ENCODE data around the gene WASL. TPM values are rescaled to one million over a fixed set of nuclear protein-coding genes. Genes with fewer than 3 reads are reported as not detected.
"Not testable (repeated sequence)": the region's sequence is repeated elsewhere in the genome, so short reads cannot be mapped to it uniquely, and the experiment has no call there.

The WASL gene
- total RNA-seq, 1 experiment from 2014 or later: 7.5 TPM

DNA sequence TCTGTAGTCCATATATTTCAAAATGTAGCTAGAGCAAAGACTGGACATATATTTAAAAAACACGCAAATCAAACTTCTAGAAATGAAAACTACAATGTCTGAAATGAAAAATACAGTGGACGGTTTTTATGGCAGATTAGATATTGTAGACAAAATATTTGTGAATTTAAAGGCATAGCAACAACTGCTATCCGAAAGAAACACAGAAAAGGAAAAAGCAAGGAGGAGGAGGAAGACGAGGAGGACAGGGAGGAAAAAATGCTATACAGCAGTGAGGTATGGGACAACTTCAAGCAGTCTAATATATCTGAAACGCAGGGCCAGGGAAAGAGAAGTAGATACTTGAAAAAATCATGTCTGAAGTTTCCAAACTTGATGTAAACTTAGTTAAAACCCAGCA, 13.3 kb downstream of the WASL start:
- no peak for DNase-seq (ENCODE audit: low read depth)

DNA sequence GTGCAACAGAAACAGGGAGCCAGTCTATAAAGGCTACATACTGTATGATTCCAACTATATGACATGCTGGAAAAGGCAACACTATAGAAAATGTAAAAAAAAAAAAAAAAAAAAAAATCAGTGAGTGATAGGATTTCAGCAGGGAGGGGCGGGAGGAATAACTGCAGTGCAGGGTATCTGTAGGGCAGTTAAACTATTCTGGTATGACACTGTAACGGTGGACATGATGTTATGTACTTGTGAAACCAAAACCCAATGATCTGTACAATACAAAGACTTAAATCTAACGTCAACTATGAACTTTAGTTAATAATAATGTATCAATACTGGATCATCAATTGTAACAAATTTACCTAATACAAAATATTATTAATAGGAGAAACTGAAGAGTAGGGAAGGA, 14.3 kb downstream of the WASL start:
- DNase-seq (ENCODE audit: low read depth): no peak

DNA sequence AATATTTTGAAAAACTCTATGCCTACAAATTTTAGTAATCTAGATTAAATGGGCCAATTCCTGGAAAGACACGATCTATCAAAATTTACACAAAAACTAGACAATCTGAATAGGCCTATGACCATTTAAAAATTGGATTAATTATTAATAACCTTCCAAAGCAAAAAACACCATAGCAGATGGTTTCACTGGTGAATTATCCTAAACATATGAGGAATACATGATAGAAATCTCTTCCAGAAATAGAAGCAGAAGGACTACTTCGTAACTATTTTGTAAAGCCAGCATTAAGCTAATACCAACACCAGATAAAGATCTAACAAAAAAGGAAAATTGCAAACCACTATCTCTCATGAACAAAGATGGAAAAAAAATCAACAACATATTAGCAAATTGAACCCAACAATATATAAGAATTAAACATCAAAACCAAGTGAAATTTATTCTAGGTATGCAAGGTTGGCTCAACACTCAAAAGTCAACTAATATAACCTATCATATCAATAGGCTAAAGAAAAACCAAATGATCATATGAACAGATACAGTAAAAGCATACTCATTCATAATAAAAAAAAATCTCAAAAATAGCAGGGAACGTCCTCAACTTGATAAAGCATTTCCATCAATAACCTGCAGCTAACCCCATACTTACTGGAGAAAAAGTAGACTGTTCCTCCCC, 16.3 kb downstream of the WASL start:
- DNase-seq (ENCODE audit: low read depth): no peak

DNA sequence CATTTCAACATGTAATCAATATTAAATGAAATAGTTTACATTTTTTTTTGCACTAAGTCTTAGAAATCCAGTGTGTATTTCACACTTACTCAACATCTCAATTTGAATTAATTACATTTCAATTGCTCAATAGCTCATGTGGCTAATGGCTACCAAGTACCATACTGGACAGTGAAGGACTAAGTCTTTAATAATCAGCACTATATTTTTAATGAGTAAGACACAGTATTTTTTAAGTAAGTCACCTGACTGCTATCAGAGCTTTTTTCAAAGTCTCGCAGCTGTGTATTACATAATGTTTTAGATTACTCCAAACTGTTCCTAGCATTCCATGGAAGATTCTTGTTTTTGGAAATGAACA, 19.6 kb downstream of the WASL start:
- no peak for DNase-seq (ENCODE audit: low read depth)

DNA sequence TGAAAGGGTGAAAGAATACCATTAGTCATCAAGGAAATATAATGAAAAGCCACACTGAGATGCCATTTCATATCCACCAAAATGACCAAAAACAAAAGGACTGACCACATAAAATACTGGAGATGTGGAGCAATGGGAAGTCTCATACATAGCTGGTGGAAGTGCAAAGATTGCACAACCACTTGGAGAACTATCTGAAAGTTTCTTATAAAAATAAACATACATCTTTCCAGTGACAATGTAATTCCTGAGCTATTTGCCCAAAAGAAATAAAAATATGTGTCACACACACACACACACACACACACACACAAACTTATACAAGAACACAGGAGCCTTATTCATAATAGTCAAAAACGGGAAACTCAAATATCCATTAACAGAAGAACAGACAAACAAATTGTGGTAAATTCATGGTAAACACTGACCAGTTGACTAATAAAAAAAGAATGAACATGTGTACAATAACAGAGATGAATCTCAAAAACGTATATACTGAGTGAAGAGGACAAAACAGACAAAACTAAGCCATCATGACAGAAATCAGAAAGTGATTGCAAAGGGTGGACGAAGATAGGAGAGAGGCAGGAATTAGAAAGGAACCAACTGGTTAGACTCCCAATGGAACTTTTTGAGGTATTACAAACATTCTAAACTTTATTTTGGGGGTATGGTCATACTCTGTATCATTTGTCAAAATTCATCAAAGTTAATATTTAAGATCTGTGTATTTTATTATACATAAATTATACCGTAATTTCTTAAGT, 21.5 kb downstream of the WASL start:
- peak; percentile 81 for DNase-seq (ENCODE audit: low read depth)

DNA sequence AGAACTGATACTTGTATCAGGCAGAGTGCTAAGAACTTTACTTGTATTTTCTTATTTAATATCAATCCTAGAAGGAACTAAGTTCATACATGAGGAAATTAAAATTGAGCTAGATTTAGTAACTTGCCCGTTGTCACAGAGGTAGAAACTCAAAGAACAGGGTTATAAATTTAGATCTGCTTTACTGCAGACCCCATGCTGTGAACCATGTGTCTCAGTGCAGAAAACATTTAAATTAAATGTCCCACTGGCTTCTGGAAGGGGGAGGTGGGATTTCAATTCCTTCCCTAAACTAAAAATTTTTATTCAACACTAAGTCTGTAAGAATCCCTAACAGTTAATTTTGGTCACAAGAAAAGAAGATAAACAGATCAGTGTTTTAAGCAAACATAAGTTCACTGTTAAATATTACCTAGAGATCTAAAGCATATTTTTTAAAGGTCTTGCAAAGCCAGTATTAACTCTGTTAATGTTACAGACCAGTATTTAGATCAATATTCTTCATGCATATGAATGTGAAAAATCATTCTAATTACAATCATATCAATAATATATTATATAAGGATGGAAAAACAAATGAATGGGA, 23.1 kb downstream of the WASL start:
- DNase-seq (ENCODE audit: low read depth): no peak

DNA sequence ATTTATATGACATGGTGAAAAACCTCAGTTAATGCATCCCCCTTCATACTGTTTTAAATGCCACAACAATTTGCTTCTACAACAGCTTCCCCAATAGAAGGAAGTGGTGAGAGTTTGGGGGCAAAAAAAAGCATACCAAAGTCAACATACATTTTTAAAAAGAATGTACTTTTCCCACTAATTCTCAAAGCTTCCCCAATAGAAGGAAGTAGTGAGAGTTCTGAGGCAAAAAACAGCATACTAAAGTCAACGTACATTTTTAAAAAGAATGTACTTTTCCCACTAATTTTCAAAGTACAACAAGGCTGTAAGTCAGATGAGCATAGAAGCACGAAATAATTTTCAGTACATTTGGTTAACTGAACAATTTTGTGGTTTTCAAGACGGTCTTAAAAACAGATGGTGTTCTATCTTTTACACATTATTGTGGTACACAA, 24.0 kb downstream of the WASL start:
- no peak for DNase-seq (ENCODE audit: low read depth)

DNA sequence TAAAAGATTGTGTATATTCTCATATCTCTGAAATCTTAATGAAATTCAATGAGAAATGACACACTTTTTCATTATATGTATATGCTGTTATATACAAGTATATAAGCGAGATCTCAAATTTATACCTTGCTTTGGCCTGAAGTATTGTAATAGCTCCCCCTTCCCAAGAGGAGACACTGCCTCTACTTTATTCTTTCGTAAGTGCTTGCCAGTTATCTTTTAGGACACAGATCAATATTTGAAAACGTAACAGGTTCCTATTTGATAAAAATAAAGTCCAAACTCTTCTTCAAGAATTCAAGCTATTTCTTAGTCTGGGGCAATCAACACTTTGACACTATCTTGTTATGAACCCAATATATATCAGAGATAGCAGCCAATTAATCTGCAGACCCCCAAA, 24.9 kb downstream of the WASL start:
- DNase-seq (ENCODE audit: low read depth): no peak

DNA sequence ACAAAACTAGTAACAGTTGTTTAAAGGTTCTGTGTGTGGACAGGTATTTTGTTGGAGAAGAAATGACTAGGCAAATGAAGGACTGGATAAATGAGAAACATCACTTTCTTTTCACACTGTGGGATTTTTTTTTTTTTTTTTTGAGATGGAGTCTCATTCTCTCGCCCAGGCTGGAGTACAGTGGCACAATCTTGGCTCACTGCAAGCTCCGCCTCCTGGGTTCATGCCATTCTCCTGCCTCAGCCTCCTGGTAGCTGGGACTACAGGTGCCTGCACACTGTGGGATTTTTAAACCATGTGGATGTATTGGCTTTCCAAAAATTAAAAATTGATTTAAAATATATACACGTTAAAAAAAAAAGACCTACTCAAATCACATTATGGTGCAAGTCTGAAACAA, 28.3 kb downstream of the WASL start:
- DNase-seq (ENCODE audit: low read depth): not testable (repeated sequence)

DNA sequence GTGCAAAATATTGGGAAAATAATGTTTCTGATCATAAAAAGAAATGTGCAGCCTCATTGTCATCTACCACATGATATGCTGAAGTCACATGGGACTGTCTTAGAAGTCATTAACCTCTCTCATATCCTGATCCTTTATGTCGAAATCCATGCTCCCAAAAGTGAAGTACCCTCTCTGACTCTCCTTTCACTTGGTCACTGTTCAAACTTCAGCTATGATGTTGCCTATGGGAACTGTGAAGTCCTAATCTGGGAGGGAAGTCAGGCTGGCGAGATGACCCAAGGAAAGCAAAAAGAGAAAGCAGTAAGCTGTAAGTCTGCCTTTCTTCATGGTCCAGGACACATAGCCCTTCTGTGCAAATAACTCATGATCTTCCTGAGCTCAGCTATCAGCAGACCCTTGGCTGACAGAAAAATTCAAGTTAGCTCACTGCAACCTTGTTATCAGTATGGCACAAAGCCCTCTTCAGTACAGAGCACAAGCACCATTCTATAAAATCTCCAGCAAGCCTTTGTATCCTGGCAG, 29.5 kb downstream of the WASL start:
- no peak for DNase-seq (ENCODE audit: low read depth)

DNA sequence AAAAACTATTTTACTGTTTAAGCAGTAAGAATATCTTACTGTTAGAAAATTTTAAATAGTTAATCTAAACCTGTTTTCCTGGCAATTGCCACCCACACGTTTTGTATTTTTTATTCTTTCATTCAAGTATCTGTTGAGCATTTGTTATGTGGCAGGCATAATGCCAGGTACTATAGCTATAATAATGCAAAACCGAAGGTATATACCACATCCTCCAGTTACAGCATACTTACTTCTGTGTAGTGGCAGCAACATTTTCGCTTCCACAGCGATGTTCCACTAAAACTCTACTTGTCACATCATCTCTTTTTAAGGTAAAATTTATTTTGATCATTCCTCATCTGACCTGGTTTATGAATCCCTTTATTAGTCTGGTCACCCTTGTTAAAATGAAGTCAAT, 30.0 kb downstream of the WASL start:
- no peak for DNase-seq (ENCODE audit: low read depth)

DNA sequence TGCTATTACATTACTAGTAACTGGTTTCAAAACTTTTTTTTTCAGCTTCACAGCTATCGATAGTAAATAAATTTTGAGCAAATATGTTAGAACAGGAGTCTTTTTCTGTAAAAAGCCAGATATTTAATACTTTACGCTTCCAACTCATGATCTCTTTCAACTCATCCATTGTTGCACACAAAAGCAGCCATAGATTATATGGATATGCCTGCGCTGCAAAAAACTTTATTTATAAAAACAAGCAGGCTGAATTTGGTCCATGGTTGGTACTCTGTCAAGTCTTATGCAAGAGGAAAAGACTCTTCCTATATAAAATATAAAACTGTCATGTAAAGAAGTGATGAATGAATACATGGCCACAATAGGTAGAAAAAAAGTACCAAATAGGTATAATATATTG, 31.1 kb downstream of the WASL start:
- DNase-seq (ENCODE audit: low read depth): no peak

DNA sequence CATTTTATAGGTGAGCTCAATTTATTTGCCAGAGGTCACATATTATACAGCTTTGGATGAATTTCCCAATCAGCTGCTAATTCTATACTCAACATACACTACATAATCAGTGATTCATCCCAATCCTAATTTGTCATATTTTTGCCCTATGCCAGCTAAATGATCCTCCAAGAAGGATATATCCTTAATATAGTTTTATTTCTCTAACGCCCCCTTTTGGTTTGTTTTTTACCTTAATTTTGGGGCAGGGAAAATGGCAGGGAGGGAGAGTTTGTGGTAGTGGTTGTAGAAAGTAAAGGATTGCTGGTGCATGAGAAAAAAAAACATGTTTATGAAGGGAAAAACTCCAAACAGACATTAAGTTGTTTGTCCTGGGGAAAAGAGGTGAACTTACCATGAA, 31.9 kb downstream of the WASL start:
- no peak for DNase-seq (ENCODE audit: low read depth)

DNA sequence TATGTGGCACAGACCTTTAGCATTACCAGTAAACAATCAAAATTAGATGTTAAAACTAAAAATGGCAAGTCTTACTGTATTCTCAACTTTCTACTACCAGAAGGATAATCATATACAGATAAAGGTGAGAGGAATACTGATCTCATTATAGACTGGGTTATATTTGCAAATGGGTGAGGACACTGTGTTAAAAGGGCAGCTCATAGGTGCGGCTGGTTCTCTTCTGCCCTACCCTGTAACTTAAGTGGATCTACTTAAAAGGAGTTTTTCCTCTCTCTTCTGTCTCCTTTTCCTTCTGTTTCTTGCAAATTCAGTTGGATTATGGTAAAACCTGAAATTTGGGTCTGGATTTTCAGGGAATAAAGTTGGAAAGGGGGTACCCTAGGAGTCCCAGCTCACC, 33.0 kb downstream of the WASL start:
- no peak for DNase-seq (ENCODE audit: low read depth)

DNA sequence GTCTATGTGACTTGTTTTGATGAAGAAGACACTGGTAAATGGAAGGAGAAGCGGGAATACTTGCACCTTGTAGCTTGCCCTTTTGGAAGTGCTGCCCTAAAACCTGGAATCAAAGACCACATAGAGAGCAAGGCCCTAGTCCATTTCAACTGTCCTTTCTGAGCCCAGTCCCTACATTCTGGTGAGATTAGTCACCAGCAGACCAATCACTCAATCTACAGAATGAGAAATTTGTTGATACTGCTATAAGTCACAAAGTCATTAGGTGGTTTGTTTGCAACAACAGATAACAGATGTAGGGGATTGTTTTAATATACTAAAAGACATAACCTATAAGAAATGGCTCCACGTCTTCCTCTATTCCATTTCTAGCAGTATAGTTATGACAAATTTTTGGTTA, 33.6 kb downstream of the WASL start:
- DNase-seq (ENCODE audit: low read depth): peak; percentile 54

DNA sequence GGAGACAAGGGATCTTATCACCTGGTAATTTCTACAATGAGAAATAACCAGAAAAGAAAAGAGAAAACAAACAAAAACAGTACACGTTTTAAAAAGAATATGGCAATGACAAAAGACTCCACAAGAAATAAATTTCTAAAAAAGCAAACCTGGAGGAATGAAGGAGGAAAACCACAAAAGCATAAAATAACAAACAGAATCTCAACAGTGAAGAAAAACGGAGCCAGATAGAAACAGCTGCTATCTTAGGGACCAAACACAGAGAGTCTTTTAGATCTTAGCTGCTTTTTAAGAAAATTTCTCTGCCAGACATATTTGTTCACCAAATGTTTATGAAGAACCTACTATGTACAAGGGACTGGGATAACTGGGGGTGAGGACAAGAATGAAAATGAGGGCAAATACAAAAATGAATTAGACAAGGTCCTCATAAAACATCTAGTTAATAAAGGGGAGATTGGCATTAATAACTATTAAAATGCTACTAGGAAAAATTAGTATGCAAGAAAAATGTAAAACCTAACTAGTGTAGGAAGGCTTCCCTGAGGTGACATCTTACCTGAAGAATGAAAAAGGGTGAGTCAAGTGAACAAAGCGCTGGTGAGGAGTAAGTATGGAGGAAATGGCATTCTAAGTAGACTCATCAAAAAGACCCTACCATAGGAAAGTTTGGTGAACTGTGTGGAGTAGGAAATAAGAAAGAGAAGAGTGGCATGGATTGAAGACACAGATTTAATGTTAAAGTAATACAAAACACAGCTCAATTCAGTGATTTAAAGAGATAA, 34.3 kb downstream of the WASL start:
- no peak for DNase-seq (ENCODE audit: low read depth)

DNA sequence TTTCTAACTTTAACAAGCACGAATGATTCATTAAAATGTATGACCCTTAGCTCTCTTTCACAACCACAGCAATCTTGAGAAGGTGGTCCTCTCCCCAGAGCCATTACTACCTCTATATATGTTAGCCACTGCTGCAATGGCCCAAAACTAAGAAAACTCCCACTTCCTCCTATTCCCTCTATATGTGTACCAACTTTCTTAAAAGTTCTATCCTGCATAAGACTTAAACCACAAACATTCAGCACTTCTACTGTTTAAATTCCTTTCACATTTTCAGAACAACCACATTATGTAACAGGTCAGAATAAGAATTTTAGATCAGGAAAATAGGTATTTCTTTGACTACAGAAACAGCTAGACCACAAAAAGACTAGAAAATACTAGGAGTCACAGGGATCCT, 36.2 kb downstream of the WASL start:
- peak; percentile 32 for DNase-seq (ENCODE audit: low read depth)

DNA sequence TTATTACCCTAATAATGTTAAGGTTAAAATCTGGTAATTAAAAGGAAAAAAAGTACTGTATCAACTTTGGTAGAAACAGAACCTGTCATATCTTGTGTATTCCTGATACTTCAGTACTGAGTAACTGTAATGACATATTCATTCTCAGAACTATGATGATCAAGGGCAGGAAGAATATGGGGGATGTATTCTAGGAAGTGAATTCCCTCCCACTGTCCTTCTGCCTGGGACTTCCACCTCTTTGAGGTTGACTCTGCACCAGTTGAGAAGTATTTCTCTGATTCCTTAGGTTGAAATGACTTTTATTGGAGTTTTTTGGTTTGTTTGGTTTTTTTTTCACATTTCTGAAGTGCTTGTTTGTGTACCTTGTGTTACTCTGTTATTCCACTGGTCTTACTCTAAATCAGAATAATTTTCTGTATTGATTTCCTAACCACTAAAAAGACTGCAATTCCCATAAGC, 36.9 kb downstream of the WASL start:
- DNase-seq (ENCODE audit: low read depth): no peak

DNA sequence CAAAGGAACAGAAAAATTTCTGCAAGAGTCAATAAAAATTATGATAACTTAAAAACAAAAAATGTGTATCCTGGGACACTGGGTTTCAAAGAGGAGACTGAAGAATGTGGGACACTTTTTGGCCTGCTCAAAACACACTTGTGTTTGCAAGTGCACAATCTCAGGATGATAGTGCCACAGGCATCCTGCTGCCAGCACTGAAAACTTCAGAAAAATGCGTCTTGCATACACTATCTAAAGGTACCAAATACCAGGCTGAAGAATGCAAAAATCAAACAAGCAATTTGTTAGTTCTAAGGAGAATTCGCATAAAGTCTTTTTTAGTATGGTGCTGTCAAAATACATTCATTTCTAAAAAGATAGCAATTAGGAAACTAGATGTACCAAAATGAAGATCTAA, 38.1 kb downstream of the WASL start:
- DNase-seq (ENCODE audit: low read depth): no peak

DNA sequence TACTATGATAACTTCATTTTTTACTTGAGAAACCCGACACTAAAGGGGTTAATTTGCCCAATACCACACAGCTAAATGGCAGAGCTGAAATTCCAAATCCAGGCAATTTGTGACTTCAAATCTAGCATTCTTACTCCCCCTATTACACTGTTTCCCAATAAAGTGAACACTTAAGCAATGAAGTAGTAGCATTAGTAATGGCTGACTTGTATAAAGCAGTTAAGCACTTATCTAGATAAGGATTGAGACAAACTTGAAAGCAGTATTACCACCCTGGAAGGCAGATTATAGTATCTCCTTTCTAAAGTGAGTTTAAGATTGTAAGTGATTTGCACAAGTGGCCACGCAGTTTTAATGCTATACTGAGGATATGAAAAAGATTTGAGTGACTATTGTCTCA, 39.3 kb downstream of the WASL start:
- no peak for DNase-seq (ENCODE audit: low read depth)

DNA sequence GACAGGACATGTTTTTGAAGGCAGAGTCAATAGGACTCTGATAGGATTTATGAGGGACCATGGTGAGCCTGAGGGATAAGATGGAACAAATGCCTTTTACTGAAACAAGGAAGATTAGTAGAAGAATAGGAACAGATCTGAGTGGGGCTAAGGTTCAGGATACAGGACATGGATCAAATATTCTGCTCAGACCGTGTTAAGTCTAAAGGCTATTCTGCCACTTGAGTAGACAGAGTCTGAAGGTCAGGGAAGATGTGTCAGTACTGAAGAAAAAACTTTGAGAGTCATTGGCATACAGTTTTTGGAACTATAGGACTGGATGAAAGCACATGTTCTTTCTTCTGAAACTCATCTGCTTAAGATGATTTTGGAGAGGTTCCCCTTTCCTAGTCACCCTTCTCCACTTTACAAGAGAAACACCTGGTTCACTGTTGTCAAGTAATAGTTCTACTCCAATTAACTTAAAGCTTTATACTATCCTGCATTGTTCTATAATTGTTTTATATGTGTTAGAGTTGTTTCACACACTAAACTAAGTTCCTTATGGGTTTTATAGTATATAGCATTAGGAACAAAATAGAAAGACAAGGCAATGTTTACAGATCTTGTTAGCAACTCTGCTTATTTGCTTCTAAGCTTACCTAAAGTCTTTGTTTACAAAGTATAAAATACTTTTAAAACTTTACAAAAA, 43.4 kb downstream of the WASL start:
- no peak for DNase-seq (ENCODE audit: low read depth)
